Stimulated activated CD4-positive, alpha-beta T cell treated with anti-CD3 and anti-CD28 coated beads, TNF-alpha, amount 100 ng/mL, for 1 hour (primary cell): ENCODE measurements around the gene EARS2.
A peak's percentile ranks its signal among the peaks of the same experiment; 100 is the strongest.
"Not testable (repeated sequence)": the region's sequence is repeated elsewhere in the genome, so short reads cannot be mapped to it uniquely, and the experiment has no call there.

ENCODE experiments used
- DNase-seq, 3 donors: peaks; one replicate each; pipeline ENCODE4 v3.0.0-alpha.2; 2020; ENCODE audit warnings: low read depth in 3 of 3, low spot score in 1 of 3

The EARS2 gene

GRCh38 chr16:23570992-23571632 lies 14.0 kb upstream of the EARS2 start:
- DNase-seq = no peak

- DNase-seq = no peak
These were observed 10.5 kb upstream of the EARS2 start for GRCh38 chr16:23567602-23568001.

GRCh38 chr16:23566724-23567123 lies 9.6 kb upstream of the EARS2 start:
- no peak for DNase-seq

- DNase-seq = no peak
These were observed 7.6 kb upstream of the EARS2 start for GRCh38 chr16:23564575-23565363.

- DNase-seq = no peak
These were observed 6.0 kb upstream of the EARS2 start for GRCh38 chr16:23563186-23563585.

GRCh38 chr16:23562505-23562904 lies 5.4 kb upstream of the EARS2 start:
- DNase-seq = no peak

- DNase-seq = no peak
These were observed 4.4 kb upstream of the EARS2 start for GRCh38 chr16:23561586-23561985.

- DNase-seq = peak in 1 of 3 donors; percentile 4
These were observed 891 bp upstream of the EARS2 start for GRCh38 chr16:23557779-23558702.

- no peak for DNase-seq
These were observed 2.6 kb downstream of the EARS2 start for GRCh38 chr16:23554536-23554935.

GRCh38 chr16:23552161-23552560 lies 5.0 kb downstream of the EARS2 start:
- no peak for DNase-seq

- no peak for DNase-seq
These were observed 7.2 kb downstream of the EARS2 start for GRCh38 chr16:23549938-23550337.

GRCh38 chr16:23544436-23544835 lies 12.7 kb downstream of the EARS2 start:
- no peak for DNase-seq

- not testable (repeated sequence) for DNase-seq
These were observed 16.4 kb downstream of the EARS2 start for GRCh38 chr16:23540817-23541178.

- DNase-seq = no peak
These were observed 16.9 kb downstream of the EARS2 start for GRCh38 chr16:23539984-23540816.

GRCh38 chr16:23538919-23539278 lies 18.3 kb downstream of the EARS2 start:
- DNase-seq = no peak

GRCh38 chr16:23537390-23537789 lies 19.8 kb downstream of the EARS2 start:
- no peak for DNase-seq

GRCh38 chr16:23535901-23536300 lies 21.2 kb downstream of the EARS2 start:
- DNase-seq = no peak

GRCh38 chr16:23534868-23535860 lies 22.0 kb downstream of the EARS2 start:
- no peak for DNase-seq

- DNase-seq = no peak
These were observed 24.7 kb downstream of the EARS2 start for GRCh38 chr16:23532448-23532847.

- no peak for DNase-seq
These were observed 27.1 kb downstream of the EARS2 start for GRCh38 chr16:23530062-23530461.
